GM18519 (cell line): ENCODE results near the gene RAB19.
"Not testable (repeated sequence)": the region's sequence is repeated elsewhere in the genome, so short reads cannot be mapped to it uniquely, and the experiment has no call there.

Experiments used
- ATAC-seq: cut with Tn5 transposase; IDR thresholded peaks from one replicate; pipeline ENCODE4 v1.9.1; 2021; ENCODE audit warnings: mild to moderate bottlenecking, moderate library complexity; ENCODE audit not compliant: unreplicated experiment, low FRiP score

Gene RAB19

GRCh38 chr7:140451716-140452115 is 47.9 kb downstream of the RAB19 start:
- ATAC-seq = no peak

GRCh38 chr7:140453273-140453672 is 49.4 kb downstream of the RAB19 start:
- no peak for ATAC-seq

GRCh38 chr7:140453785-140454656 is 50.2 kb downstream of the RAB19 start:
- not testable (repeated sequence) for ATAC-seq

- ATAC-seq = no peak
Observed at GRCh38 chr7:140454657-140455015, 50.8 kb downstream of the RAB19 start.

GRCh38 chr7:140455743-140456142 is 51.9 kb downstream of the RAB19 start:
- no peak for ATAC-seq

GRCh38 chr7:140456551-140457051 is 52.7 kb downstream of the RAB19 start:
- no peak for ATAC-seq

- no peak for ATAC-seq
Observed at GRCh38 chr7:140458201-140458600, 54.3 kb downstream of the RAB19 start.

- no peak for ATAC-seq
Observed at GRCh38 chr7:140458916-140459315, 55.1 kb downstream of the RAB19 start.

- no peak for ATAC-seq
Observed at GRCh38 chr7:140463111-140463510, 59.3 kb downstream of the RAB19 start.

- ATAC-seq = peak; percentile 30
Observed at GRCh38 chr7:140475747-140476333, 72.0 kb downstream of the RAB19 start.

- no peak for ATAC-seq
Observed at GRCh38 chr7:140476698-140477261, 72.9 kb downstream of the RAB19 start.
